Measurements from ENCODE around the gene RBP3. TPM values are rescaled to one million over a fixed set of nuclear protein-coding genes. Genes with fewer than 3 reads are reported as not detected.
A peak's percentile ranks its signal among the peaks of the same experiment; 100 is the strongest.

Gene RBP3
- total and polyA plus RNA-seq, 8 donors: 0.07 to 0.14 (median 0.09) TPM; not detected in 5

GRCh38 chr10:47322300-47323061, 25.7 kb upstream of the RBP3 start, which contains the start of gene GDF2:
Gene GDF2, plus strand, starts transcription at chr10:47322454. Its CDS starts 215 bp downstream, at chr10:47322669.
- H3K27ac ChIP-seq: no peak within 1 kb of the TSS
- H3K36me3 ChIP-seq: no peaks in the 10 kb centered on the region
- peak in 1 of 4 donors; percentile 63 for DNase-seq
- intact Hi-C loops (cut with DNase I): no loop called here
- no peak within 1 kb of the TSS for H3K4me3 ChIP-seq
- peaks cover 0 to 19% of the 10 kb centered on the region in 2 donors for H3K27me3 ChIP-seq
- no peaks in the 10 kb centered on the region for H3K4me1 ChIP-seq
- no peak for ATAC-seq
- no peak for TF ChIP-seq CTCF (IDR thresholded peaks at IDR 0.05)
- H3K9me3 ChIP-seq: no peaks in the 10 kb centered on the region

- no peak overlapping the region for H3K27ac ChIP-seq
- no peak overlapping the region for H3K4me3 ChIP-seq
- no peaks in the 10 kb centered on the region for H3K36me3 ChIP-seq
- H3K27me3 ChIP-seq: peaks cover 0 to 19% of the 10 kb centered on the region in 2 donors
- ATAC-seq: no peak
- intact Hi-C loops (cut with DNase I): no loop called here
- H3K4me1 ChIP-seq: no peaks in the 10 kb centered on the region
- TF ChIP-seq CTCF (IDR thresholded peaks at IDR 0.05): no peak
- no peaks in the 10 kb centered on the region for H3K9me3 ChIP-seq
- DNase-seq: no peak
Measured at GRCh38 chr10:47323087-47323486, 25.1 kb upstream of the RBP3 start.

GRCh38 chr10:47323636-47324296, 24.4 kb upstream of the RBP3 start:
- peak in 1 of 4 donors; percentile 21 for DNase-seq
- no peaks in the 10 kb centered on the region for H3K36me3 ChIP-seq
- no peak for TF ChIP-seq CTCF (IDR thresholded peaks at IDR 0.05)
- no peak for ATAC-seq
- intact Hi-C loops (cut with DNase I): no loop called here
- H3K4me3 ChIP-seq: no peak overlapping the region
- no peaks in the 10 kb centered on the region for H3K4me1 ChIP-seq
- no peaks in the 10 kb centered on the region for H3K9me3 ChIP-seq
- H3K27ac ChIP-seq: no peak overlapping the region
- H3K27me3 ChIP-seq: peaks cover 0 to 19% of the 10 kb centered on the region in 2 donors

GRCh38 chr10:47325303-47326291, 22.6 kb upstream of the RBP3 start:
- peaks cover 0 to 18% of the 10 kb centered on the region in 2 donors for H3K27me3 ChIP-seq
- no peak for TF ChIP-seq CTCF (IDR thresholded peaks at IDR 0.05)
- H3K27ac ChIP-seq: no peak overlapping the region
- peak in 1 of 4 donors; percentile 49 for DNase-seq
- no peaks in the 10 kb centered on the region for H3K36me3 ChIP-seq
- no peak overlapping the region for H3K4me3 ChIP-seq
- ATAC-seq: no peak
- H3K9me3 ChIP-seq: no peaks in the 10 kb centered on the region
- intact Hi-C loops (cut with DNase I): no loop called here
- no peaks in the 10 kb centered on the region for H3K4me1 ChIP-seq
